ENCODE measurements around the gene CLSTN2.

The CLSTN2 gene

GRCh38 chr3:140180603-140181002 lies 245.6 kb downstream of the CLSTN2 start:
- TF ChIP-seq CTCF (IDR thresholded peaks at IDR 0.05; ENCODE audit: control extremely low read depth, extremely low read depth, low read depth, missing control alignments): no peak
- POLR2A ChIA-PET: no interaction called here
- CTCF ChIA-PET: interaction anchor here (1.0 kb wide), 2 partner anchors 32 to 52 kb away, joined by 3 to 4 read pairs; no protein-coding TSS in a partner anchor
- no peak for DNase-seq (ENCODE audit: extremely low spot score)

GRCh38 chr3:140185375-140185774 lies 250.4 kb downstream of the CLSTN2 start:
- no peak for TF ChIP-seq CTCF (IDR thresholded peaks at IDR 0.05; ENCODE audit: control extremely low read depth, extremely low read depth, low read depth, missing control alignments)
- CTCF ChIA-PET: interaction anchor here (0.8 to 2.3 kb wide), 8 partner anchors 9 to 51 kb away, joined by 3 to 7 read pairs (median 4); no protein-coding TSS in a partner anchor
- POLR2A ChIA-PET: no interaction called here
- no peak for DNase-seq (ENCODE audit: extremely low spot score)

- DNase-seq (ENCODE audit: extremely low spot score): no peak
- ChIA-PET CTCF (interaction anchor here (0.8 to 2.3 kb wide), 6 partner anchors 9 to 52 kb away, joined by 3 to 7 read pairs (median 5); no protein-coding TSS in a partner anchor), POLR2A (no interaction called here)
- no peak for TF ChIP-seq CTCF (IDR thresholded peaks at IDR 0.05; ENCODE audit: control extremely low read depth, extremely low read depth, low read depth, missing control alignments)
Observed at GRCh38 chr3:140186421-140186920, 251.5 kb downstream of the CLSTN2 start.

GRCh38 chr3:140187028-140187427 lies 252.0 kb downstream of the CLSTN2 start:
- ChIA-PET POLR2A (no interaction called here), CTCF (interaction anchor here (1.8 kb wide), 2 partner anchors 9 to 11 kb away, joined by 6 to 7 read pairs; no protein-coding TSS in a partner anchor)
- TF ChIP-seq CTCF (IDR thresholded peaks at IDR 0.05; ENCODE audit: control extremely low read depth, extremely low read depth, low read depth, missing control alignments): no peak
- DNase-seq (ENCODE audit: extremely low spot score): no peak

- ChIA-PET POLR2A (no interaction called here), CTCF (no interaction called here)
- TF ChIP-seq CTCF (IDR thresholded peaks at IDR 0.05; ENCODE audit: control extremely low read depth, extremely low read depth, low read depth, missing control alignments): no peak
- DNase-seq (ENCODE audit: extremely low spot score): no peak
Observed at GRCh38 chr3:140187656-140188221, 252.8 kb downstream of the CLSTN2 start.

- no peak for DNase-seq (ENCODE audit: extremely low spot score)
- CTCF ChIA-PET: no interaction called here
- POLR2A ChIA-PET: no interaction called here
- TF ChIP-seq CTCF (IDR thresholded peaks at IDR 0.05; ENCODE audit: control extremely low read depth, extremely low read depth, low read depth, missing control alignments): no peak
Observed at GRCh38 chr3:140188285-140188684, 253.3 kb downstream of the CLSTN2 start.
